Ammon's horn (tissue), 1 donor: ENCODE data around the gene ZNF518A.

Experiments used
- DNase-seq: peaks from one replicate; pipeline ENCODE4 v3.0.0-alpha.2; 2016; ENCODE audit warnings: low spot score

ZNF518A gene, protein sequence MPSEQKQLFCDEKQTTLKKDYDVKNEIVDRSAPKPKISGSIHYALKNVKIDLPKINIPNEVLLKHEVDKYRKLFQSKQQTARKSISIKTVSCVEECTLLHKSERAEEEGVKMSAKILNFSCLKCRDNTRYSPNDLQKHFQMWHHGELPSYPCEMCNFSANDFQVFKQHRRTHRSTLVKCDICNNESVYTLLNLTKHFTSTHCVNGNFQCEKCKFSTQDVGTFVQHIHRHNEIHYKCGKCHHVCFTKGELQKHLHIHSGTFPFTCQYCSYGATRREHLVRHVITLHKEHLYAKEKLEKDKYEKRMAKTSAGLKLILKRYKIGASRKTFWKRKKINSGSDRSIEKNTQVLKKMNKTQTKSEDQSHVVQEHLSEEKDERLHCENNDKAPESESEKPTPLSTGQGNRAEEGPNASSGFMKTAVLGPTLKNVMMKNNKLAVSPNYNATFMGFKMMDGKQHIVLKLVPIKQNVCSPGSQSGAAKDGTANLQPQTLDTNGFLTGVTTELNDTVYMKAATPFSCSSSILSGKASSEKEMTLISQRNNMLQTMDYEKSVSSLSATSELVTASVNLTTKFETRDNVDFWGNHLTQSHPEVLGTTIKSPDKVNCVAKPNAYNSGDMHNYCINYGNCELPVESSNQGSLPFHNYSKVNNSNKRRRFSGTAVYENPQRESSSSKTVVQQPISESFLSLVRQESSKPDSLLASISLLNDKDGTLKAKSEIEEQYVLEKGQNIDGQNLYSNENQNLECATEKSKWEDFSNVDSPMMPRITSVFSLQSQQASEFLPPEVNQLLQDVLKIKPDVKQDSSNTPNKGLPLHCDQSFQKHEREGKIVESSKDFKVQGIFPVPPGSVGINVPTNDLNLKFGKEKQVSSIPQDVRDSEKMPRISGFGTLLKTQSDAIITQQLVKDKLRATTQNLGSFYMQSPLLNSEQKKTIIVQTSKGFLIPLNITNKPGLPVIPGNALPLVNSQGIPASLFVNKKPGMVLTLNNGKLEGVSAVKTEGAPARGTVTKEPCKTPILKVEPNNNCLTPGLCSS (N-terminal part only)

DNA sequence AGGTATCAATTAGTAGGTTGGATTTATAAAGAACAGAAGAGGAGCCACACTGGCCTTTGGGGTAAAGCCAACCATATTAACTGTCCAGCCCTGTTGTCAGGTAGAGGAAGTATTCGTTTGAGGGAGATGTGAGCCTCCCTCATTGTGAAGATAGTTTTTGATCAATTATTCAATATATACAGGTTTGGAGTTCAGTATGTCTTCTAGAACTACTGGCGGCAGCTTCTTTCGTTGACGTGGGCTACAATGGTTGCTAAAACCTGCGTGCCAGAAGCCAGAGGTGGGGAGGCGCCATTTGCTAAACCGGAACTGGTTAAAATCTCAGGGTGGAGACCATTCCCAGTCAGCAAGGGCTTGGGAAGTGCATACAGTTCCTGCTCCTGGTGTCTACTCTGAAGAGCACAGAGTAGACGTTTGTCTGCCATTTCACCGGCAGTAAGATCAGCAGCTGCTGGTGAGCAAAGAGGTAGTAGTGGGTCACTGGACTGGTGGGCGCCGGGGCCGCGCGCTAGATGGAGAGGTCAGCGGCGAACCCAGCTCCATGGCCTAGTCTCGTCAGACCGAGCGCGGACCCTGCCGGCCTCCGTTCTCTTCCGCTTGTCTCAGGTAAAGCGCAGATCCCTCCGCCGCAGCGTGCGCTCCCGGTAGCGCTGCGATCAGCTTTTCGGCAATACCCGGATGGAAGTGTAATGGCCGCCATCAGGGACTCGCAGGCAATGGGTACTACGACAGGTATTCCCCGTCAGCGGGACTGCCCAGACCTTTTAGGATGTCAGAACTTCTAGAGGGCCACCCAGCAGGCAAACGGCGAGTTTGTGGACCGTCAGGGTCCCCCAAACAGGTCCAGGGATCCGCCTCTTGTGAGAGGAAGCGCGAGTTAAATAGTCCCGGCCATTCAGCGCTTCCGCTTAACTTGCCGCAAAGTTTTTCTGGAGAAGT is at the start of gene ZNF518A:
TSS of gene ZNF518A (plus strand) at position 911 of the 939 bp plus-strand sequence. CDS start 26,026 bp downstream, outside the sequence.
- DNase-seq: peak; percentile 93

DNA sequence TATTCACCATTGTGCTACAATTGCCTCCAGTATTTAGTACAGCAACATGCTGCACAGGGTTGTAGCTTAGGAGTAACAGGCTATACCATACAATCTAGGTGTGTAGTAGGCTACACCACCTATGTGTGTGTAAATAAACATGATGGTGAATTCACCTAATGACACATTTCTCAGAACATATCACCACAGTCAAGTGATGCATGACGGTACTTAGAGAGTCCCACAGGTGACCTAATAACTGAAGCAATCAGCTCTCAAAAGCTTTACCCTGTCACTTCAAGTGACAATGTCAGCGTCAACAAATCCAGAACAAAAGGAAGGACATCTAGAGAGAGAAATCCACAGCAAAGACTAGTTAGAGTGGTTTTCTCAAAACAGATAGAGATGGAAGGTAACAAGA is 47.9 kb upstream of the ZNF518A start:
- DNase-seq: no peak

DNA sequence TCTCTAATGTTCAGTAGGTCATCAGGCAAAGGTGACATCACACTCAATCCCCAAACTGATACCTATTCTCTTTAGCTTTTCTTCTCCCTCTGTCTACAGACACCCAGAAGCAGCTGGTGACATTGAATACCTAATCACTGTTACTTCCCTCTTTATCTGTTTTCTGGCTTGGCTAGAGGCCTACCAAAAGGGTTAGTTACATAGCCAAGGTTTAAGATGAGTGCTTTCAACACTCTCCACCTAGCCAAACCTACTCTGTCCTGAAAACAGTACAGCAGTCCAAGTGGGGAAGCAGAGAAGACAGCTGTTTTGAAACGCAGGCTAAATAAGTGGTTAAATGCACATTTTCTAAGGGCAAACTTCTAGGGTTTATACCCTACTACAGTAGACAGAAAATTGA is 47.3 kb upstream of the ZNF518A start:
- DNase-seq: no peak

DNA sequence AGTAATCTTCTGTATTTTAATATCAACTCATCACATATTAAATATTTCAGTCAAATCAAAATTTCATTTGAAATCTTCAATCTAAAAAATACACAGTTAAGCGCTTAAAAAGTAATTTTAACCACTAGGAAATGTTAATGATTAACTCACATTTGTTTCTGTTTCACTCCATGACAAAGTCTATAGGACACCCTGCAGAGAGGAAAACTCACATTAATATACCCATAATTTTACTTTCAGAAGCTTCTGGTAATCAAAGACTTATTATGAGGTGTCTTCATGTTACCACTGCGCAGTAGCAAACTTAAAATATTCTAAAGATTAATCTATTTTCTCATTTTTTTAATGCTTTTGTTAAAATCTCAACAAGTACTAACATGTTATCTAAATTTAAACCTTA is 41.0 kb upstream of the ZNF518A start:
- no peak for DNase-seq

DNA sequence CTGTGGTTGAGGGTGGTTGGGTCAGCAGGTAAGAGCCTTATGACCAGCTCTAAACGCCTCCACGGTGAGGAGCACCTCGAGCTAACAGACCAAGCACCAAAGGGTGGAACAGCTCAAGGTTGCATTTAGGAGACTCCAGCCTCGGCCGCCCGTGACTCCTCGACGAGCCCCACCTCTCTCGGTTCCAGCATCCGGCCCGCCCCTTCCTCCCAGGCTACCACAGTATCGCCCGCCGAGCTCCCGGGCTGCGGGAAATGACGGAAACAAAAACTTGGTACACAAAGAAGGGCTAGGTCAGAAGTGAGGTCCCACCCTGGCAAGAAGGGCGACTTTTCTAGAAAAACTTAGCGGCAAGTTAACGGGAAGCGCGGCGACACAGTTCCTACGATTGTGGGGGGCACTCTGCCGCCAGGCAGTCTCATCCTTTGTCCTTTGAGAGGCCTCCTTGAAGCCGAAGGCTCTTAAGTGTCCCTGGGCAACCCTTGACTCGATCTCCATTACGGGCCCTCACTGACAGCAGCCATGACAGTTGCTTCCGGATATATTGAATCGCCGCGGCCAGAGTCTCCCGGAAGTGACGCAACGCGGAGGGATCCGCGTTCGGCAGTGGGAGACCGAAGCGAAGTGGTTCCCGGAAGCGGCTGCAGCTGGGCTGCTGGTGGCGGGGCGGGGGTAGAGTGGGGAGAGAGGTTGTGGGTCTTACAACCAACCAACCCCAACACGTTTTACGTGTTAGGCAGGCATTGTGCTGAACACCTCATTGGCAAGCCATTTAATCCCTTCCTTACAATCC is 40.2 kb upstream of the ZNF518A start:
- DNase-seq: peak; percentile 90

DNA sequence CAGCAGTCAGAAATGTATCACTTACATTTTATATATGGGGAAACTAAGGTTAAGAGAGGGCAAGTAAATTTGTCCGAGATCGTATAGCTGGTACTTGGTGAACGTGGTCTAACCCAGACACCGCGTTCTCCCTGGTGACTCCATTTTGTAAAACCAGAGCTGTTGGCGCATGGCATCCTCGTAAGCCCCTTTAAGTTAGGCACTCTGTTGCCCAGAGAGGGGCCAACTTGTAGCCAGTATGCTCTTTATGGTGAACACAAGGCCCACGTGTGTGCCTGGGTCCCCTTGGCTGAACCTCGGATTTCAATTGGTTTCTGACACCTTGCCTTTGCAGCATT is 39.7 kb upstream of the ZNF518A start:
- DNase-seq: peak; percentile 3

DNA sequence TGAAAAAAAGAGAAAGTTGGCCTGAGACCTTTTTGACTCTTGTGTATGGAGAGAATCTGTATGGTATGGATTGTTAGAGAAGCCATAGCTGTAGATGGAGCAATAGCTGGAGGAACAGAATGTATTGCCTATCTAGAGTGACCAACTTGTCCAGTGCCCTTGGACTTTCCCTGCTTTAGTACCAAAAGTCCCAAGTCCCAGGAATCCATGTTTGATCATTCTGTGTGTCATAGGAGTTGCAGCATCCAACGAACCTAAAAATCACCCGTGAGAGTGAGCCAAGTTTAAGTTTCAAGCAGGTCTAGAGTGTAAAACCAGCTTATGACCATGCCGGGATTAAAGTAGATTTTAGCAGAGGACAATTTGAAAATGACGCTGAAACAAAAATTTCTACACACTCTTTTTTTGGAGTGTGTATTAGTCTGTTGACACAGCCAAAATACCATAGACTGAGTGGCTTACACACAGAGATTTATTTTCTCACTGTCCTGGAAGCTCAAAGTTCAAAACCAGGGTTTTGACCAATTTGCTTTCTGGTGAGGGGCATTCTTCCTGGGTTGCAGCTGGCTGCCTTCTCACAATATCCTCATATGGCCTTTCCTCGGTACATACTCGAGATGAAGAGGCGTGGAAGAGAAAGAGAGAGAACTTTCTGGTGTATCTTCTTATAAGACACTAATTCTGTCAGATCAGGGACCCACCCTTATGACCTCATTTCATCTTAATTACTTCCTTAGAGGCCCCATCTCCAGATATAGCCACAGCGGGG is 36.9 kb upstream of the ZNF518A start:
- DNase-seq: no peak

DNA sequence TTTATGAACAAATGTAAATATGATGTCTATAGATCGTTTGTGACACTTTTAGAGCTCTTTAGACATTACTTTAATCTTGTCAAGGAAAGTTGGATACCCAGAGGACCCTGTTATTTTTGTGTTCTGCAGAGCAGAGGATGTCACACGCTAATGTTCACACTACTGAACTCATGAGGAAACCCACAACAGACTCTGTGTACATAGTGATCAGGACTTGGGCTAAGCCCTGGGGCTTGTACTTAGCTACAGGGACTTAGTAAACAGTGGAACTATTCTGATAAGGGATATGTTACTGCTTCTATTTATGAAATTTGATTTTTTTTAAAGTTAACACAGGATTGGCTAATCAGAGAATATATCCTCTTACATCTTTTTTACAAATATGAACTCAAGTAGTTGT is 36.1 kb upstream of the ZNF518A start:
- no peak for DNase-seq

DNA sequence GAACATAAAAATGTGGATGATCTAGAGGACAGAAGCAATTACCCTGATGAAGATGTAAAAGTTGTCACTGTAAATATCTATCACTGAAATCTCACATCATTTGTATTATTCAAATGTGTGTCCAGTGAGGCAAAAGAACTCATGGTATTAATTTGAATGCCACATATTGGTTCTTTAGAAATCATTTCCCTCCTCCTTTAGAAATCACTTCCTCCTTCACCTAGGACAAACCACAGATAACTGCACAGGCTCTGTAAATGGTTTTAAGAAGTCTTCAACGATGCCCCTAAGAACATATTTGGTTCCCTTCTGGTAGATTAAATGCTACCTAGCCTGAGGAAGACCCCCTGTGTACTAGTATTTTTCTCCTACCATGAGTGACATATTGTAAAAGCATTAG is 33.1 kb upstream of the ZNF518A start:
- no peak for DNase-seq

DNA sequence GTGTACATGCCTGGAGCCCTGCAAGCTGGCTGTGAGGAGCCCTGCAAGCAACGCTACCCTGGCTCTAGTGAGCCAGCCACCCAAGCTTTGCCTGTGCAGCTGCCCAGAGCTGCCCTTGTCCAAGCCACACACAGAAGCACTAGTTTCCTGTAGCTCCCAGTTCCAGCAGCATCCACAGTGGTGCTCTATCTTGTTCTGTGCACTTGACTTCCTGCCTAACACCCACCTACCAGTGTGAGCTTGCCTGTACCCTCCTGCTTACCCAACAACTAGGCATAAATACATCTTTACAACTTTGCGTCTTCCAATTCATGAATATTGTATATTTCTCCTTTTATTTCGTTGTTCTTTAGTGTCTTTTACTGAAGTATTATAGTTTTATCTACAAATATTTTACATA is 32.2 kb upstream of the ZNF518A start:
- DNase-seq: no peak

DNA sequence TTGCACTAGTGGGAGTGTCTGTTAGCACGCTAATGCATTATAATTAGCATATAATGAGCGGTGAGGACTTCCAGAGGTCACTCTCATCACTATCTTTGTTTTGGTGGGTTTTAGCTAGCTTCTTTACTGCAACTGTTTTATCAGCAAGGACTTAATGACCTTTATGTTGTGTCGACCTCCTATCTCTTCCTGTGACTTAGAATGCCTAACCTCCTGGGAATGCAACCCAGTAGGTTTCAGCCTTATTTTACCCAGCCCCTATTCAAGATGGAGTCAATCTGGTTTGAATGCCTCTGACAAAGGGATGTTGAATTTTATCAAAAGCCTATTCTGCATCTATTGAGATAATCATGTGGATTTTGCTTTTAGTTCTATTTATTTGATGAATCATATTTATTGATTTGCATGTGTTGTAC is 22.5 kb upstream of the ZNF518A start:
- DNase-seq: no peak

DNA sequence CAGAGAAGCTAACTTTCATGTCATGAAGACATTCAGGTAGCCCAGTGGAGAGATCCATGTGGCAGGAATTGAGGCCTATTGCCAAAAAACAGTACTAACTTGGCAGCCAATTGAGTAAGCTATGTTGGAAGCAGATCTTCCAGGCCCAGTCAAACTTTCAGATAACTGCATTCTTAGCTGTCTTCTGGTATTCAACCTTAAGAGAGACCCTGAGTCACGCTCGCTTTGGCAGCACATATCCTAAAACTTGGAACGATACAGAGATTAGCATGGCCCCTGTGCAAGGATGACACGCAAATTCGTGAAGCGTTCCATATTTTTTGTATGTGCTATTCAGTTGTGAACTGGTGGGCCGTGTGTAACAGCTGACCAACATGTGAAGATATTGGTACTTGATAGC is 17.6 kb upstream of the ZNF518A start:
- no peak for DNase-seq

DNA sequence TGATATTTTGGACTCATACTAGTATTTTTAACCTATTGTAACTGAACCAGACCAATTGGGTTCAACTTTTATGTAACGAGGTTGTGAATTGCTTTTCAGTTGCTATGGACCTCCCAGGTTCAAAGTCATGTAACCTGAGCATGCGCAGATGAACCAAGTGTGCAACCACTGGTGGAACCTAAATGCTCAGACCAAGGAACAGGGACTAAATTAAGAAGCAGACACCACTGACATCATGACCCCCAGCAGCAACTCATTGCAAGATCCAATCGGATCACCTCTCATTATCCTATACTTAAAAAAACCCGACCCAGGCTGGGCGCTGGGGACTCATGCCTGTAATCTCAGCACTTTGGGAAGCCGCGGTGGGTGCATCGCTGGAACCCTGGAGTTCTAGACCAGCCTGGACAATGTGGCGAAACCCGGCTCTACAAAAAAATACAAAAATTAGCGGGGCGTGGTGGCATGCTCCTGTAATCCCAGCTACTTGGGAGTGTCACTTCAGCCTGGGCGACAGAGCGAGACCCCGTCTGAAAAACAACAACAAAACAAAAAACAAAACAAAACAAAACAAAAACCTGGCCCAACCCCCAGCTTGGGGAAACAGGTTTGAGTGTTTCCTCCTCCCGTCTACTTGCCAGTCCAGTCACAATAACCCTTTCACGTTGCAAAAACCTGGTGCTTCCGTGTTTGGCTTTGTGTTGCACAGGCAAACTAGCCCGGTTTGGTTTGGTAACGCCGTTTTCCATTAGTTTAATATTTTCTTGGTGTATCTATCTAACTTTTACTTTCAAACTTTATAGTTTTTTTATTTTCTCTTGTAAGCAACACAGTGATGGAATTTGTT is 11.3 kb upstream of the ZNF518A start:
- no peak for DNase-seq

DNA sequence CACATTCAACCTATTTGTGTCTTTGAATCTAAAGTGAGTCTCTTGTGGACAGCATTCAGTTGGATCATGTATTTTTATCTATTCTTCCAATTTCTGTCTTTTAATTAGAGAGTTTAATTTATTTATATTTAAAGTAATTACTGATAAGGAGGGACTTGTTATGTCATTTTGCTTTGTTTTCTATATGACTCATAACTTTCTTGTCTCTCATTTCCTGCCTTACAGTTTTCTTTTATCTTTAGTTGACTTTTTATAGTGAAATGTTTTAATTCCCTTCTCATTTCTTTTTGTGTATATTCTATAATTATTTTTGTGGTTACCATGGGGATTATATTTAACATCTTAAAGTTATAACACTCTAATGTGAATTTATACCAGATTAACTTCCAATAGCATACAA is 7.3 kb upstream of the ZNF518A start:
- DNase-seq: no peak

DNA sequence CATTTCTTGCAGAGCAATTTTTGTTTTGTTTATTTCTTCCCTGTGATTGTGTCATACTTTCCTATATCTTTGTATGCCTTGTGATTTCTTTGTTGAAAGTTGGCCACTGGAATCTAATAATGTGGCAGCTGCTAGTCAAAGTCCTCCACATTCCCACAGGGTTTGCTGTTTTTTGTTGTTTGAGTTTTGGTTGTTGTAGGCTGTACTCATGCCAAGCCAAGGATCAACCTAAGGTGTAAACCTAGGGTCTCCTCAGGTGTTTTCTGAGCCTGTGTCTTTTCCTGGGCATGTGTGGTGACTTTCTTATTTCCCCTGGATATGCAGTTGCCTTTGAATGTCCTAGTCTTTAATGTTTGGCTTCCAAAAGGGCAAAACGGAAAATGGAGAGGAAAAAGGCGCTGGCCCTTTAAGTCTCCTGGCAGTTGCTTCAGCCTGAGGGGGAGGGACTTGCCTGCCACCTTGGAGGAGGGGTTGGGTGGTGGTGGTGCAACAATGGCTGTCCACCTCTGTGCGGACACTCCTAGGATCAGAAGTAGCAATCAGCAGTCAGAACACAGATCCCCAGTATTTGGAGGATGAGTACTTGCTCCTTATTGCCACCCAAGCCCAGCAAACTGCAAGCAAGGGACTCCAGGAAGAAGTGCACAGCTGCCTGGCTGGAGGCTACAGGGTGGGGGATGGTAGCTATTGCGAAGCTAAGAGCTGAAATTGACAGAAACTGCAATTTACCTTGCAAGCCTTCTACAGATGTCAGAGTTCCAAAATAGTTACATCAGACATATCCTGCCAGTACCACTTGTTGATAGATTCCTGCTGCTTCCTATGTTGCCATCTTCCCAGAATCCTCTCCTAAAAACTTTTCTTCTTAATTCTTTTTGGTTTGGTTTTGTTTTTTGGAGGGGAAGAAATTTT is 5.6 kb upstream of the ZNF518A start:
- DNase-seq: no peak

DNA sequence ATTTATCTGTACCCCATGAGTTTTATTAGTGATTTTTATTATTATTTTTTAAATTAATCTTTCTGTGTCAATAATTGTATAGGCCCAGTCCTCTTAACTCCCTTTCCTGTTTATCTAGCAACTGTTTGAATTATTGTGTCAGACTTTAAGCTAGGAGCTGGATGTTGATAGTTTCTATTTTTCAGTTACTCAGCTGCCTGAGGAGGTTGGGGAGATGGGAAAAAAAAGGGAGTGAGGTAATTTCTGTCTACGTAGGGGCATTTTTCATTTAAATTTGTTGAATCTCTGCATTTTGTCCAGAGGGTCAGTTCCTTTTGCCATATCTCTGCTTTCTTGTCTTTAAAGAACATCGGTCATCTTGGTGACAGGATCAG is 5.0 kb upstream of the ZNF518A start:
- no peak for DNase-seq

DNA sequence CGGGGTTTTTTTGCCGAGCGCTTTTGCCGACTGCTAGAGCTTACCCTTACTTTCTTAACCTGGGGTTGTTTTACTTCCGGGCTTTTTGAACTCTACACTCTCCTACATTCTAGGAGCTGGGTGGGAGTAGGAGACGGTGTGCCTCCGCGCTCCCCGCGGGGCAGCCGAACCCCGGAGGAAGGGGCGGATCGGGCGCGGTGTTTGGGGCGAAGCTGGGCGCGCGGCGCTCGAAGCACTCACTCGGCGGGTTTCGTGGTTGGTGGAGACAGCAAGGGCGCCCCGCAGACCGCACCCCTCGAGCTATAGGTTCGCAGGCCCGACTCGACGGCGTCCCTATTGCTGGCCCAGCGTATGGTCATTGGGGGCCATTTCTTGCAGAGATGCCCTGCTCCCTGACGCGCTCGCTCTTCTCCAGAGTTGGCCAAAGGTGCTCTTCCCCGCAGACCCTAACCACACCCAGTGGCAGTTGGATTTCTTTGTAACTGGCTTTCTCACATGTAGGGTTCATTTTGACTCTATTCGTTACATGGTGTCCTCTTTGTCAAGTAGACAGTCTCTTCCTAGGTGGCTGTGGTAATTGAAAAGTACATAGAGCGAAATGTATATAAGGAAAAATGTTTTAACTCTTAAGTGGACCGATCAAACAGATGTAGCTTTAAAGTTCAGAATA is 364 bp downstream of the ZNF518A start:
- DNase-seq: peak; percentile 57

DNA sequence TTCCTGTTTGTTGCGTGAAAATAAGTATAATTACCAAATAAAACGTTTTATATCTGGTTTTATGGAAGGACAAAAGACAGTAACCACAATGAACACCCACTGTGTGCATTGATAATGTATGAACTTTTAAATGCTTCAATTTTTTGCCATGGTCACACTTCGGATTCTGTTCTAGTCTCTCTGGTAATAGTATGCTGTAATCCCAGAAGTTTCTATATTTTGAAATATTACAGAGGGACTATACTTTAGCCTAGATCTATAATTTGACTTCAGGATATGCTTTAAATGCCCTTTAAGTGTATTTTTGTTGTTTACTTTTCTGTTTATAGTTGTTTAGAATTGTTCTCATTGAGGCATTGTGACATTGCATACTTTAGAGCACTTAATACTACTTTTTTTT is 1.5 kb downstream of the ZNF518A start:
- no peak for DNase-seq
